ENCODE results near the gene EFCAB8.
"Not testable (repeated sequence)": the region's sequence is repeated elsewhere in the genome, so short reads cannot be mapped to it uniquely, and the experiment has no call there.

Gene EFCAB8

GRCh38 chr20:32845786-32846185, 12.9 kb upstream of the EFCAB8 start:
- no peak for DNase-seq

- no peak for DNase-seq
Observed at GRCh38 chr20:32846852-32847251, 11.9 kb upstream of the EFCAB8 start.

DNA sequence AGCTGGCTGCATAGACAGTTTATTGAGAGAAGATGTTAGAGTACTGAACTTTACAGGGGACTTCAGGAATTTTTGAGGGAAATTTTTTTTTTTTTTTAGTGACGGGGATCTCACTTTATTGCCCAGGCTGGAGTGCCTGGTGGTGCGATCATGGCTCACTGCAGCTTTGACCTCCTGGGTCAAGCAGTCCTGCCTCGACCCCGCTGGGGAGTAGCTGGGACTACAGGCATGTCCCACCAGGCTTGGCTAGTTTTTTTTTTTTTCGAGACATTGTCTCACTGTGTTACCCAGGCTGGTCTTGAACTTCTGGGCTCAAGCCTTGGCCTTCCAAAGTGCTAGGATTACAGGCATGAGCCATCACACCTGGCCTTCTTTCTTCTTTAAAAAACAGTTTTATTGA, 10.8 kb upstream of the EFCAB8 start:
- no peak for DNase-seq

- DNase-seq = no peak
Observed at GRCh38 chr20:32848846-32849245, 9.9 kb upstream of the EFCAB8 start.

GRCh38 chr20:32849577-32849976, 9.1 kb upstream of the EFCAB8 start:
- no peak for DNase-seq

- no peak for DNase-seq
Observed at GRCh38 chr20:32855387-32855786, 3.3 kb upstream of the EFCAB8 start.

DNA sequence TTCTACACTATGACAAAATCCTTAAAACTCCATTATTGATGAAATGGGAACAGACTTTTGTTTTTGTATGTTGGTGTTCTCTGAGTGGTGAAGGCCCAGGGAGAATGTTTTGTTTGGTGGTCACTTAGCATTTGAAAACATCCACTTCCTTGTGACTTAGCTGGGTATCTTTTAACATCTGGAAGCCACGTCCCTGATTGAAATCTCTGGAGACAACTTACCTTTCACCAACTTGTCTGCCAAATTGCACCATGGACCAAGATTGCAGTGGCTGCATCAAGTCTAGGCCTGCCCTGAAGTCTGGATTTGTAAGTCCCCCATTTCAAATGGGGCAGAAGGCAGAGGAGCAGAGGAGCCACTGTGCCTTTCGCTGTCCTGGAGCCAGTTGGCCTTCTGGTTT, 534 bp upstream of the EFCAB8 start:
- no peak for DNase-seq

DNA sequence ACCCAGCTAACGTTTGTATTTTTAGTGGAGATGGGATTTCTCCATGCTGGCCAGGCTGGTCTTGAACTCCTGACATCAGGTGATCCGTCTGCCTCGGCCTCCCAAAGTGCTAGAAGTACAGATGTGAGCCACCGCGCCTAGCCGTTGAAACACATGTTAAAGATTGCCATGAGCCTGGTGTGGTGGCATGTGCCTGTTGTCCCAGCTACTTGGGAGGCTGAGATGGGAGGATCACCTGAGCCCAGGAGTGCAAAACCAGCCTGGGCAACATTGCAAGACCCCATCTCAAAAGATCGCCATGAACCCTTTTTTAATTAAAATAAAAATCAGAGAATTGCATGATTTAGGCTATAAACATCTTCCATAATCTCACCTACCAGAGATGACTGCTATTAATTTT, 2.7 kb downstream of the EFCAB8 start:
- DNase-seq = no peak

DNA sequence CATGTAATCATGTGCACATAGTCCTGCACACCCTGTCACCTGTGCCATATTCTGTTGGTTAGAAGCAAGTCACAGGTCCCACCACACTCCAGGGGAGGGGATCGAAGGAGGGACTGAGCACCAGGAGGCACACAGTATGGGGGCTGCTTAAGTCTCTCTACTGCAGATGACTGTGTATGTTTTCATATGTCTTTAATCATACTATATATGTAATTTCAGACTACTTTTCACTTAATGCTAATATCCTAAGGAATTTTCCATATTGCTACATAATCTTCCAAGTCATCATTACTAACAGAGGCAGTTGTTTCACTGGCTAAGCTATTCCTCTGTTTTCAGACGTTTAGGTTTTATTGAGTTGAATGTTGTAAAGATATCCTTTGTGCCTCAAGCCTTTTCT, 10.8 kb downstream of the EFCAB8 start:
- DNase-seq = no peak

DNA sequence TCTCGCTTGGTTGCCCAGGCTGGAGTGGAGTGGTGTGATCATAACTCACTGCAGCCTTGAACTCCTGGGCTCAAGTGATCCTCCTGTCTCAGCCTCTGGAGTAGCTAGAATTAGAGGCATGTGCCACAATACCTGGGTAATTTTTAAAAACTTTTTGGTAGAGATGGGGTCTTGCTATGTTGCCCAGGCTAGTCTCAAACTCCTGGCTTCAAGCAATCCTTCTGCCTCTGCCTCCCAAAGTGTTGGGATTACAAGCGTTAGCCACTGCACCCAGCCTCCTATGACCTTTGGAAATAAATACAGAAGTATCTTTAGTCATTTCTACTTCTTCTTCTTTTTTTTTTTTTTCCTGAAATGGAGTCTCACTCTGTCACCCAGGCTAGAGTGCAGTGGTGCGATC, 11.8 kb downstream of the EFCAB8 start:
- not testable (repeated sequence) for DNase-seq

- DNase-seq = no peak
Observed at GRCh38 chr20:32870985-32871384, 12.3 kb downstream of the EFCAB8 start.

GRCh38 chr20:32871627-32872160, 13.0 kb downstream of the EFCAB8 start:
- DNase-seq = no peak

- DNase-seq = no peak
Observed at GRCh38 chr20:32872266-32872665, 13.5 kb downstream of the EFCAB8 start.

DNA sequence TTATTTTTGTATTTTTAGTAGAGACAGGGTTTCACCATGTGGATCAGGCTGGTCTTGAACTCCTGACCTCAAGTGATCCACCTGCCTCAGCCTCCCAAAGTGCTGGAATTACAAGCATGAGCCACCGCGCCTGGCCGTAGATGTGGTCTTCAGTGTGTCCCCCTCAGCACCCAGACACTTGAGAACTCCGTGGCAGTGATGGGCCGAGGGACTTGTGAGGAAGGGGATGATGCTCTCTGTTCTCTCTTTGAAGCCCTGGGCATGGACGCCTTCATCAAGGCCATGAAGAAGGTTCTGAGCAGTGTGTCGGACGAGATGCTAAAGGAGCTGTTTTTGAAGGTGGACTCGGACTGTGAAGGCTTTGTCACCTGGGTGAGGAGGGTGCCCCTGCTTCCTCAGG, 16.9 kb downstream of the EFCAB8 start:
- DNase-seq = no peak

GRCh38 chr20:32877507-32877906, 18.8 kb downstream of the EFCAB8 start:
- DNase-seq = no peak

- DNase-seq = no peak
Observed at GRCh38 chr20:32878820-32879219, 20.1 kb downstream of the EFCAB8 start.

GRCh38 chr20:32879538-32879937, 20.8 kb downstream of the EFCAB8 start:
- DNase-seq = no peak

GRCh38 chr20:32880635-32881034, 21.9 kb downstream of the EFCAB8 start:
- no peak for DNase-seq

DNA sequence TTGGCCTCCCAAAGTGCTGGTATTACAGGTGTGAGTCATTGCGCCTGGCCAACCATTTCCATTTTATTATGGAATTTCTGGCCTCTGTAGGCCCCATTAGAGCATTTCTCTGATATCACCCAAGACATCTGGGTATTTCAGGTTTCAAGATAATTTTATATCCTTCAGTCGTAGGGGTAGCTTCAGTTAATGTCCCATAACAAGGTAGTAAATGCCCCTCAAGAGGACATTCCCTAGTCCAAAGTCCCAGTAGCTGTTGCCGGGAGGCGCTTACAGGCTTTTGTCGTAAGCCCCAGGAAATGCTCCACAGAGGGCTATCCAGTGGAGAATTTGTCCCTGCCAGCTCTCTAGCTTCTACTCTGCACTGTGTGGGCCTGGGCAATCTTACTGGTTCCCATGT, 24.4 kb downstream of the EFCAB8 start:
- DNase-seq = no peak

DNA sequence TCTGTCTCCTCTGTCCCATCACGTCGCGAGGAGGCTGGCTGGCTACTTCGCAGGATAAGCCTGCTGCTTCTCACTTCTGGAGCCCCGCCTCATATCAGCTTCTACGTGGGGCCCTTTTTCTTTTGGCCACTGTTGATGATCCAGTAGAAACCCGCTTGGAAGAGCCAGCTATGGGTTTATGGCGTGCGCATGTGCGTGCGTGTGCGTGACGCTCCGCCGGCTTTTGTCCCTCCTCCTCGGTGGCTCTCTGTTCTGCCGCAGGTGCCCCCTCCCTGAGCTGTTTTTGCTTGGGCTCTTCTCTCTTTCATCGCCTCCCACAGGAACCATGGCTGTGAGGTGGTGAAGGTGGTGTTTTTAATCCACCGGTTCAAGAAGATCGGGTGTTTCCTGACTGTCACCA, 26.5 kb downstream of the EFCAB8 start:
- no peak for DNase-seq

DNA sequence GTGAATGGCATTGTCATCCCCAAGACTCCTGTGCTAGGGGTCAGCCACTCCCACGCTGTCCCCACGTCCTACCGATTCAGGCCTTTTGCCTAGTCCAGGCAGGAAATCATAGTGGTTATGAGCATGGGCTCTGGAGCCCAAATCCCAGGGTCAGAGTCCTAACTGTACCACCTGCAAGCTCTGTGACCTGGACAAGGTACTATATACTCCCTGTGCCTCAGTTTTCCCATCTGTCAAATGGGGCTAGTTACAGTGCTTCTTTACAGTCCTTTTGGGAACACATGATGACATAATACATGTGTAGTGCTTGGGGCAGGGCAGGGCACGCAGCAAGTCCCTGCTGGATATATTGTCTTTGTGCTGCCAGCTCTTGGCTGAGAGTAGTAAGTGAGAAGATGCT, 27.2 kb downstream of the EFCAB8 start:
- DNase-seq = no peak

- DNase-seq = no peak
Observed at GRCh38 chr20:32886652-32887051, 27.9 kb downstream of the EFCAB8 start.

DNA sequence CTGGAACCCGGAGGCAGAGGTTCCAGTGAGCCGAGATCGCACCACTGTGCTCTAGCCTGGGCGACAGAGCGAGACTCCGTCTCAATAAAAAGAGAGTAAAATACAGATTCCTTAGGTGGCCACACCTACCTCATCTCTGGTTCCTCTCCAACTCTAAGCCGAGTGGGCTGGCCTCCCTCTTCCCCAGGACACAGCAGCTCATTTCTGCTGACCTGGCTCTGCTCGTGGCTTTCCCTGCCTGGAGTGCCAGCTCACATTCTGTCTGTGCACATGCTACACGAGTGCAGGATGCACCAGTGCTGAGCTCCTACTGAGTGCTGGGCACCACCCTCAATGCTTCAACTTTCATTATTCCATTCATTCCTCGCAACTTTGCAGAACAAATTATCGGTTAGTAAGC, 28.8 kb downstream of the EFCAB8 start:
- DNase-seq = no peak

- DNase-seq = no peak
Observed at GRCh38 chr20:32888636-32889035, 29.9 kb downstream of the EFCAB8 start.

- DNase-seq = no peak
Observed at GRCh38 chr20:32889281-32889680, 30.6 kb downstream of the EFCAB8 start.

DNA sequence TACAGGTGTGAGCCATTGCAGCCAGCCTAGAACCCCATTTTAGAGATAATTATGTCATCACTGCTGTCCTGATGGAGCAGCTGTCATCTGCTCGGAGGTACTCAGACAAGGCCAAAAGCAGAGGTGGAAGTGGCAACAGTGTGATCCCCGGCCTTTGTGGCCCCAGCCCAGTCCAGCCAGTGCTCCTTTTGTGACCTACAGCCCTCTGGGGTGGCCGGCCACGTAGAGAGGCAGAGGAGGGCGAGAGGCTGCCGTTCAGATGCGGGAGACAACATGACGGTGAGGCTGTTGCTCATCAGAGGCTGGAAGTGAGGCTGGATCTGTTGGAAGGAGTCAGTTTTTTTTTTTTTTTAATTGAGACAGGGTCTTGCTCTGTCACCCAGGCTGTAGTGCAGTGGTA, 32.8 kb downstream of the EFCAB8 start:
- DNase-seq = no peak

All from NCI-H1105 (cell line).